ENCODE measurements around the gene TNNI2. TPM values are rescaled to one million over a fixed set of nuclear protein-coding genes. Genes with fewer than 3 reads are reported as not detected.

TNNI2 gene
- total and polyA plus RNA-seq, 2 donors (not counting 3 experiments of a cell fraction or from before 2014, with no cell fraction given) = not detected

- Histone ChIP-seq H3K9me1 (replicated peaks; ENCODE audit: control insufficient read depth, extremely low read depth, insufficient read depth, low read length) (no peaks in the 10 kb centered on the region), H3K27me3 (ENCODE audit: control insufficient read depth in 2 of 2, insufficient read depth in 2 of 2, low read length in 2 of 2) (no peaks in the 10 kb centered on the region), H3K36me3 (ENCODE audit: control insufficient read depth in 2 of 2, extremely low read depth in 1 of 2, insufficient read depth in 2 of 2, low read length in 2 of 2) (no peaks in the 10 kb centered on the region), H3K4me3 (replicated peaks in 1 of 3; ENCODE audit: insufficient read depth in 1 of 3, low read depth in 1 of 3, low read length in 3 of 3) (no peak overlapping the region), H3K79me2 (ENCODE audit: control insufficient read depth, insufficient read depth, low read length) (no peaks in the 10 kb centered on the region), H3K4me2 (ENCODE audit: insufficient read depth, low read length) (no peak overlapping the region), H2AFZ (ENCODE audit: low read depth, low read length) (no peak overlapping the region), H4K20me1 (replicated peaks; ENCODE audit: control insufficient read depth, extremely low read depth, insufficient read depth, low read length) (no peaks in the 10 kb centered on the region), H3K4me1 (ENCODE audit: control insufficient read depth, extremely low read depth, insufficient read depth, low read length) (peaks cover 12% of the 10 kb centered on the region), H3K9ac (replicated peaks; ENCODE audit: extremely low read depth, insufficient read depth, low read length) (no peak overlapping the region), H3K27ac (ENCODE audit: insufficient read depth, low read depth, low read length) (no peak overlapping the region), H3K9me3 (replicated peaks; ENCODE audit: control insufficient read depth, insufficient read depth, low read length) (no peaks in the 10 kb centered on the region)
- POLR2A ChIA-PET = no interaction called here
- CTCF ChIA-PET = no interaction called here
- no peak for DNase-seq (ENCODE audit: low read depth, low spot score)
- dilution Hi-C loops (cut with MboI; ENCODE audit: extremely low pct_ligation_motif_present, low sequenced_read_pairs) (no loop called here), intact Hi-C loops (cut with micrococcal nuclease) (no loop called here)
- FAIRE-seq = no peak
- no TSS peak for BruUV-seq (replicated peaks)
- no peak for TF ChIP-seq MYC (IDR thresholded peaks at IDR 0.05; ENCODE audit: low read depth, low read length)
- no peak for TF ChIP-seq POLR2A (IDR thresholded peaks at IDR 0.05; ENCODE audit: low read depth, low read length)
These were observed 21.3 kb downstream of the TNNI2 start for GRCh38 chr11:1860108-1860507.

- no peaks in the 10 kb centered on the region for H3K79me2 ChIP-seq (ENCODE audit: control insufficient read depth, insufficient read depth, low read length)
- CTCF ChIA-PET = interaction anchor here (2.1 to 2.2 kb wide), 2 partner anchors 20 to 168 kb away, joined by 9 to 12 read pairs; no protein-coding TSS in a partner anchor
- H3K9ac ChIP-seq (replicated peaks; ENCODE audit: extremely low read depth, insufficient read depth, low read length) = no peak overlapping the region
- no peak overlapping the region for H2AFZ ChIP-seq (ENCODE audit: low read depth, low read length)
- FAIRE-seq = peak; percentile 8
- intact Hi-C loops (cut with micrococcal nuclease) = no loop called here
- H3K9me1 ChIP-seq (replicated peaks; ENCODE audit: control insufficient read depth, extremely low read depth, insufficient read depth, low read length) = no peaks in the 10 kb centered on the region
- no peak overlapping the region for H3K4me3 ChIP-seq (replicated peaks in 1 of 3; ENCODE audit: insufficient read depth in 1 of 3, low read depth in 1 of 3, low read length in 3 of 3)
- H3K9me3 ChIP-seq (replicated peaks; ENCODE audit: control insufficient read depth, insufficient read depth, low read length) = no peaks in the 10 kb centered on the region
- DNase-seq (ENCODE audit: low read depth, low spot score) = no peak
- no peak overlapping the region for H3K4me2 ChIP-seq (ENCODE audit: insufficient read depth, low read length)
- no peak for TF ChIP-seq MAX (IDR thresholded peaks at IDR 0.05; ENCODE audit: insufficient read depth, insufficient read length)
- no peak for TF ChIP-seq GATA2 (IDR thresholded peaks at IDR 0.05; ENCODE audit: insufficient read depth, insufficient read length, low read depth, low read length)
- no peak for TF ChIP-seq POLR2AphosphoS5 (IDR thresholded peaks at IDR 0.05; ENCODE audit: insufficient read depth, low read depth, low read length)
- TF ChIP-seq FOS (IDR thresholded peaks at IDR 0.05; ENCODE audit: borderline replicate concordance, insufficient read depth, low read length) = no peak
- TF ChIP-seq CTCF (IDR thresholded peaks at IDR 0.05; ENCODE audit: extremely low read depth in 1 of 2, insufficient read depth in 1 of 2, low read depth in 1 of 2, low read length in 2 of 2) = no peak
- TF ChIP-seq POLR2A (IDR thresholded peaks at IDR 0.05; ENCODE audit: low read depth, low read length) = no peak
- TF ChIP-seq EZH2 (IDR thresholded peaks at IDR 0.05; ENCODE audit: borderline replicate concordance, low read depth, low read length, severe bottlenecking) = no peak
- BruUV-seq (replicated peaks) = no TSS peak
- no peaks in the 10 kb centered on the region for H3K36me3 ChIP-seq (ENCODE audit: control insufficient read depth in 2 of 2, extremely low read depth in 1 of 2, insufficient read depth in 2 of 2, low read length in 2 of 2)
- H3K27me3 ChIP-seq (ENCODE audit: control insufficient read depth in 2 of 2, insufficient read depth in 2 of 2, low read length in 2 of 2) = no peaks in the 10 kb centered on the region
- peaks cover 12% of the 10 kb centered on the region for H3K4me1 ChIP-seq (ENCODE audit: control insufficient read depth, extremely low read depth, insufficient read depth, low read length)
- dilution Hi-C loops (cut with MboI; ENCODE audit: extremely low pct_ligation_motif_present, low sequenced_read_pairs) = no loop called here
- H3K27ac ChIP-seq (ENCODE audit: insufficient read depth, low read depth, low read length) = no peak overlapping the region
- POLR2A ChIA-PET = no interaction called here
- H4K20me1 ChIP-seq (replicated peaks; ENCODE audit: control insufficient read depth, extremely low read depth, insufficient read depth, low read length) = no peaks in the 10 kb centered on the region
These were observed 22.9 kb downstream of the TNNI2 start for GRCh38 chr11:1861435-1862411.
